Transverse colon (tissue), 4 donors: ENCODE measurements around the gene PUS1. TPM values are rescaled to one million over a fixed set of nuclear protein-coding genes. Genes with fewer than 3 reads are reported as not detected.
"Not testable (repeated sequence)": the region's sequence is repeated elsewhere in the genome, so short reads cannot be mapped to it uniquely, and the experiment has no call there.

Source experiments
- DNase-seq: peaks from one replicate; pipeline ENCODE4 v3.0.0-alpha.2; 2019
- H3K27ac ChIP-seq, 4 donors: fragments of 200-600 bp; sonication (generic); 2 replicates each; pipeline ENCODE4 v1.5.1; 2016 to 2018; ENCODE audit warnings: inconsistent platforms in 4 of 4
- H3K27me3 ChIP-seq: fragments of 200-600 bp; sonication (generic); 2 replicates; pipeline ENCODE4 v1.5.1; 2017; ENCODE audit warnings: inconsistent platforms
- H3K36me3 ChIP-seq, 4 donors: fragments of 200-600 bp; sonication (generic); 2 replicates each; pipeline ENCODE4 v1.5.1; 2017 to 2019; ENCODE audit warnings: inconsistent platforms in 4 of 4
- H3K4me1 ChIP-seq, 4 donors: fragments of 200-600 bp; sonication (generic); 2 replicates each; pipeline ENCODE4 v1.5.1; 2017 to 2020; ENCODE audit warnings: inconsistent platforms in 4 of 4
- H3K4me3 ChIP-seq, 4 donors: fragments of 200-600 bp; sonication (generic); 1 replicate in 1 of 4; 2 replicates in 3 of 4; pipeline versions ENCODE4 v1.5.1 to v1.6.1; 2017 to 2019; ENCODE audit warnings: inconsistent platforms in 4 of 4
- H3K9me3 ChIP-seq, 2 donors: fragments of 200-600 bp; sonication (generic); 2 replicates each; pipeline ENCODE4 v1.5.1; 2017 to 2019; ENCODE audit warnings: inconsistent platforms in 2 of 2
- CTCF ChIP-seq, 5 experiments: fragments of 200-600 bp in 3 of 5; fragments of 450-650 bp in 2 of 5; sonication (generic) in 3 of 5; IDR thresholded peaks; 1 replicate in 2 of 5; 2 replicates in 3 of 5; pipeline ENCODE4 v1.5.1; 2016 to 2017; ENCODE audit warnings: antibody characterized with exemption in 5 of 5, inconsistent platforms in 3 of 5, mild to moderate bottlenecking in 2 of 5, moderate library complexity in 1 of 5
- EP300 ChIP-seq: sonication (generic); formaldehyde crosslinking; IDR thresholded peaks from one replicate; pipeline ENCODE4 v1.6.1; 2017; ENCODE audit warnings: antibody characterized with exemption, low read depth
- POLR2A ChIP-seq: fragments of 450-650 bp; IDR thresholded peaks from one replicate; pipeline ENCODE4 v1.6.1; 2016; ENCODE audit warnings: antibody characterized with exemption, mild to moderate bottlenecking, moderate library complexity
- POLR2AphosphoS5 ChIP-seq, 3 donors: sonication (generic); formaldehyde crosslinking; IDR thresholded peaks; one replicate each; pipeline ENCODE4 v1.6.1; 2016; ENCODE audit warnings: antibody characterized with exemption in 3 of 3
- WGBS, 2 donors: methylation state at CpG; one replicate each; pipeline ENCODE4 v1.1.5; 2018; ENCODE audit warnings: low coverage in 1 of 2; 5-methylcytosine and 5-hydroxymethylcytosine counted together
- in situ Hi-C, 4 donors: fragments of 200-750 bp; cut with MboI; loops; one replicate each; pipeline versions ENCODE4 v1.15.0 to v1.15.1; 2017; ENCODE audit warnings: low sequenced_read_pairs in 3 of 4, low pct_ligation_motif_present in 1 of 4, low pct_unique_long_range_greater_than_20kb in 1 of 4
- intact Hi-C: fragments of 100-400 bp; cut with DNase I; formaldehyde crosslinking; loops from one replicate; pipeline ENCODE4 v1.15.1; 2023; ENCODE audit warnings: low total_unique reads
- total RNA-seq, 4 donors: library from RNA; depleted of rRNA; stranded (reverse); fragments of >200 nt; gene quantifications; one replicate each; pipeline ENCODE4 v1.1.0, GENCODE V29; 2016

The PUS1 gene
- total RNA-seq: 10 to 100 TPM; 11.9 to 48.8 (median 23.1) TPM

DNA sequence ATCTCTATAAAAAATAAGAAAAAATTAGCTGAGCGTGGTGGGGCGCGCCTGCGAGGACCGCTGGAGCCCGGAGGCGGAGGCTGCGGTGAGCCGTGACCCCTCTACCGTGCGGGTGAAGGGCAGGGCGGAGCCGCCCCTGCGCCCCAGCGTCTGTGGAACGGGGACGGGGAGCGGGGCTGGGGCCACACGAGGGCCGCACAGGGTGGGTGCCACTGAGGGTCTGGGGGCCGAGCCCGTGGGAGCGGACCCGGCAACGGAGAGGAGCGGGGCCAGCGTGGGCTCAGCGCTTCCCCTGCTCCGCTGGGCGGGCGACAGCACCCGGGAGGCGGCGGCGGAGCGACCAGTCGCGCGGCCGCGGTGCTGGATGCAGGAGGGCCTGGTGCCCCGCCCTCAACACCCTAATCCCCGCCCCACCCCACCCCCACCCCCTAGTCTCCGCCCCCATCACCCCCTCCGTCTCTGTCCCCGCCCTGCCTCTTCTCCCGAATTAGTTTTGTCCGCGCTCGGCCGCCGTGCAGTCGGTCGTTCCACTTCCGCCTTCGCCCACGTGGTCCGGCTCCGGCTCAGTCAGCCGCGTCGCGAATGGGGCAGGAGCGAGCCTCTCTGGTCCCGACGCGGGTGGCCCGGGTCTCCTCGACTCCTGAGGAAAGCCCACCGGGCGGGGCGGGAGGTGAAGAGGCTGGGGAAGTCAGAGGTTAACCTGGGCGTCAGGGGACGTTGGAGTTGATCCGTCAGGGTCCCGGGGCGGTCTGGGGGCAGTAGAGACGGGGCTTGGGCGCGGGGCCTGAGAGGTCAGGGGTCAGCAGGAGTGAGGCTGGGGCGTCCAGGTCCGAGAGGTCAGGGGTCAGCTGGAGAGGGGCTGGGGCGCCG is at the start of gene PUS1:
Gene PUS1, plus strand, starts transcription at position 566 of the 870 bp plus-strand sequence. CDS start 447 bp downstream, outside the sequence.
- no peaks in the 10 kb centered on the region for H3K27me3 ChIP-seq
- peaks cover 0 to 24% (median 9%) of the 10 kb centered on the region in 4 donors for H3K4me1 ChIP-seq
- TF ChIP-seq POLR2AphosphoS5 (IDR thresholded peaks at IDR 0.05) (peak; percentile 75 to 88 (median 87)), EP300 (no peak), POLR2A (peak; percentile 78), CTCF (IDR thresholded peaks at IDR 0.05) (no peak)
- H3K4me3 ChIP-seq: peak within 1 kb of the TSS; percentile 74 to 93 (median 90)
- peak; percentile 96 for DNase-seq
- intact Hi-C loops (loop anchor here (2.0 kb wide), 1 partner anchor 34 kb away; the partner anchor contains the start of gene ULK1), in situ Hi-C loops (no loop called here)
- H3K36me3 ChIP-seq: peaks cover 0 to 20% (median 7%) of the 10 kb centered on the region in 4 donors
- H3K27ac ChIP-seq: peak within 1 kb of the TSS; percentile 92 to 93 (median 92)
- H3K9me3 ChIP-seq: no peaks in the 10 kb centered on the region
- WGBS, 2 donors: 0% methylated on average over 46 of the region's 84 CpGs; no CpG with 5 or more reads in 1 of the 2 donors

- in situ Hi-C loops (no loop called here), intact Hi-C loops (no loop called here)
- 82 to 100% methylated on average over 1 to 16 of the region's 16 CpGs for WGBS, 2 donors
These were observed 46.1 kb upstream of the PUS1 start for GRCh38 chr12:131882804-131883520.

GRCh38 chr12:131883521-131883900 is 45.6 kb upstream of the PUS1 start:
- WGBS, 2 donors: 88% methylated on average over 4 of the region's 4 CpGs; no CpG with 5 or more reads in 1 of the 2 donors
- intact Hi-C loops (no loop called here), in situ Hi-C loops (no loop called here)
- no peak overlapping the region for H3K27ac ChIP-seq
- no peaks in the 10 kb centered on the region for H3K4me1 ChIP-seq
- no peaks in the 10 kb centered on the region for H3K9me3 ChIP-seq
- no peaks in the 10 kb centered on the region for H3K36me3 ChIP-seq
- no peak for DNase-seq
- no peak overlapping the region for H3K4me3 ChIP-seq
- TF ChIP-seq POLR2AphosphoS5 (IDR thresholded peaks at IDR 0.05): no peak
- no peak for TF ChIP-seq CTCF (IDR thresholded peaks at IDR 0.05)
- TF ChIP-seq POLR2A: no peak
- no peak for TF ChIP-seq EP300
- H3K27me3 ChIP-seq: no peaks in the 10 kb centered on the region

More at GRCh38 chr12:131882804-131883520, 46.1 kb upstream of the PUS1 start:
- Histone ChIP-seq H3K27me3 (no peaks in the 10 kb centered on the region), H3K36me3 (no peaks in the 10 kb centered on the region), H3K4me1 (no peaks in the 10 kb centered on the region), H3K27ac (no peak overlapping the region), H3K9me3 (no peaks in the 10 kb centered on the region), H3K4me3 (no peak overlapping the region)
- DNase-seq: no peak
- TF ChIP-seq CTCF (IDR thresholded peaks at IDR 0.05): no peak
- TF ChIP-seq POLR2AphosphoS5 (IDR thresholded peaks at IDR 0.05): no peak
- TF ChIP-seq POLR2A: no peak
- no peak for TF ChIP-seq EP300

- intact Hi-C loops, H3K27me3 ChIP-seq, H3K27ac ChIP-seq, H3K9me3 ChIP-seq, DNase-seq, H3K36me3 ChIP-seq, in situ Hi-C loops, H3K4me1 ChIP-seq, H3K4me3 ChIP-seq: not testable (repeated sequence)
- 85% methylated on average over 8 of the region's 8 CpGs; no CpG with 5 or more reads in 1 of the 2 donors for WGBS, 2 donors
These were observed 44.0 kb upstream of the PUS1 start for GRCh38 chr12:131885076-131885475.
